Kidney (tissue), 14 donors: ENCODE measurements around the gene ST6GALNAC4. TPM values are rescaled to one million over a fixed set of nuclear protein-coding genes. Genes with fewer than 3 reads are reported as not detected.

Experiments used
- DNase-seq, 5 donors: peaks; one replicate each; pipeline ENCODE4 v3.0.0-alpha.2; 2013 to 2020
- FAIRE-seq: peaks from 2 replicates; lab custom pipeline; 2012; peaks lifted over from hg19 to GRCh38; lab: Jason Lieb, UNC
- H3K27ac ChIP-seq, 2 donors: one replicate each; pipeline ENCODE4 v1.7.0; 2013; ENCODE audit warnings: low read depth in 2 of 2, low read length in 2 of 2, inconsistent platforms in 1 of 2
- H3K27me3 ChIP-seq: one replicate; pipeline ENCODE4 v1.7.1; 2013; ENCODE audit warnings: low read length, inconsistent platforms; ENCODE audit not compliant: control insufficient read depth, insufficient read depth
- H3K36me3 ChIP-seq, 3 donors: one replicate each; pipeline versions ENCODE4 v1.7.0 to v1.7.1; 2013; ENCODE audit warnings: low read length in 3 of 3, control low read depth in 1 of 3, inconsistent platforms in 1 of 3; ENCODE audit not compliant: insufficient read depth in 3 of 3, control insufficient read depth in 2 of 3
- H3K4me1 ChIP-seq, 3 donors: one replicate each; pipeline versions ENCODE4 v1.7.0 to v1.7.1; 2013; ENCODE audit warnings: low read length in 3 of 3, inconsistent platforms in 1 of 3, low read depth in 1 of 3; ENCODE audit not compliant: control insufficient read depth in 2 of 3, insufficient read depth in 2 of 3
- H3K4me3 ChIP-seq, 3 donors: one replicate each; pipeline versions ENCODE4 v1.7.0 to v1.8.1; 2013; ENCODE audit warnings: low read length in 3 of 3, control low read depth in 1 of 3, inconsistent platforms in 1 of 3
- H3K9ac ChIP-seq, 3 donors: one replicate each; pipeline versions ENCODE4 v1.7.0 to v1.7.1; 2013; ENCODE audit warnings: low read length in 3 of 3, control low read depth in 1 of 3, inconsistent platforms in 1 of 3
- H3K9me3 ChIP-seq, 3 donors: one replicate each; pipeline versions ENCODE4 v1.7.0 to v1.7.1; 2013; ENCODE audit warnings: low read length in 3 of 3, control low read depth in 1 of 3, inconsistent platforms in 1 of 3; ENCODE audit not compliant: control insufficient read depth in 2 of 3, insufficient read depth in 1 of 3
- intact Hi-C: fragments of 100-400 bp; cut with DNase I; formaldehyde crosslinking; loops from one replicate; pipeline ENCODE4 v1.11.1; 2022
- polyA plus RNA-seq: library from polyadenylated mRNA; stranded (reverse); fragments of 350-450 nt; fragmentation: Illumina TruSeq; extraction: RNeasy Lipid Tissue Mini Kit (QIAGEN cat#74804); gene quantifications from one replicate; pipeline ENCODE4 v1.2.3, GENCODE V29; 2014; ENCODE audit warnings: low read depth, low replicate concordance; ENCODE audit not compliant: insufficient read depth
- total RNA-seq: library from RNA; stranded (reverse); fragmentation: NEBNext Ultra II Directional; extraction: Animal tissue kit (Norgen Biotek cat#: 25700); gene quantifications from one replicate; pipeline ENCODE4 v1.2.1, GENCODE V29; 2021
- TF ChIP-seq, protein P1 (sequence below): IDR thresholded peaks from 3 replicates; pipeline ENCODE4 v1.5.1; 2012; ENCODE audit warnings: mild to moderate bottlenecking, moderate library complexity, borderline replicate concordance; ENCODE audit not compliant: insufficient read depth; ENCODE audit errors: extremely low read depth
- donor health status: control.
- donor health status: control.
- donor health status: control.
- donor health status: control.
- donor health status: control.
- donor health status: DM: yes; HTN: yes; CAD: no.
- donor health status: Normal renal cell carcinoma (clear cell type).

The ST6GALNAC4 gene
- total and polyA plus RNA-seq, 2 donors from 2014 or later, result 31.4 to 31.6 TPM

DNA sequence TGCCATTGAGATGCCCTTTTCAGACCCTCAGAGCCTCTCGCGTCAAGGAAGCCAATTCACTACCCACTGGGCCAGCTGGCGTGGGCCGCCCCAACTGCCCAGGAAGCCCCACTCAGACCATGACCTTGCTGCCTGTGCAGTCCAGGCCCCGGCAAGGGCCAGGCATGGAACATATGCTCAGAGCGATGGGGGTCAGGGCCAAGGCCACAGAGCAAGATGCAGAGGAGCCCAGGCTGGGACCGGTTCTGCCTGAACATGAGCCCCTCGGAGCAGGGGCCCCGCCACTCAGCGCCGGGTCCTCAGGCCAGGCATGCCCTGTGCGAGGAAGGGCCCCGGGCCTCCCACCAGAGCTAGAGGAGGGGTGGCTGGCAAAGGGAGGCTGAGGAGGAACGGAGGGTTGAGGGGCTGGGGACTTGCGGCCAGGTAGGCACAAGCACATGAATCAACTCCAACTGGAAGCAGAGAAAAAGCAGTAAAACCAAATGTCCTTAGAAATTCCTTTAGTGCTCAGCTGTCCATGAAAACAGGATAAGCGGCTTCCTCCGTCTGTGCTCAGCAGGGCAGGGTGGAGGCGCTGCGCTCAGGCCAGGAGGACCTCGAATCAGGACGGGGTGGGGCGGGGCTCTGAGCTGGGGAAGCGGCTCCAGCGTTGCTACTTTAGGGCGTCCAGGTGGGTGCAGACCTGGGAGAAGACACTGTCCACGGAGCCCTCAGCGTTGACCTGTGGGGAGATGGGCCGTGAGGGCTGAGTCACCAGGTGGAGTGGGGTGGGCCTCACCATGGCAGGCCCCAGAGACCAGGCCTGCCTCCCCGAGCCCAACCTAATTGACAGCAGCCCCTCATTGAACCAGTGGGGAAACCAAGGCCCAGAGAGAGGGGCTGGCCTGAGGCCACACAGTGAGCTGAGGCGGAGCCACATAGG is 49.2 kb downstream of the ST6GALNAC4 start:
- H3K9ac ChIP-seq, result no peak overlapping the region
- H3K9me3 ChIP-seq, result no peaks in the 10 kb centered on the region
- peaks cover 0 to 3% (median 0%) of the 10 kb centered on the region in 3 donors for H3K36me3 ChIP-seq
- TF ChIP-seq, protein P1, sequence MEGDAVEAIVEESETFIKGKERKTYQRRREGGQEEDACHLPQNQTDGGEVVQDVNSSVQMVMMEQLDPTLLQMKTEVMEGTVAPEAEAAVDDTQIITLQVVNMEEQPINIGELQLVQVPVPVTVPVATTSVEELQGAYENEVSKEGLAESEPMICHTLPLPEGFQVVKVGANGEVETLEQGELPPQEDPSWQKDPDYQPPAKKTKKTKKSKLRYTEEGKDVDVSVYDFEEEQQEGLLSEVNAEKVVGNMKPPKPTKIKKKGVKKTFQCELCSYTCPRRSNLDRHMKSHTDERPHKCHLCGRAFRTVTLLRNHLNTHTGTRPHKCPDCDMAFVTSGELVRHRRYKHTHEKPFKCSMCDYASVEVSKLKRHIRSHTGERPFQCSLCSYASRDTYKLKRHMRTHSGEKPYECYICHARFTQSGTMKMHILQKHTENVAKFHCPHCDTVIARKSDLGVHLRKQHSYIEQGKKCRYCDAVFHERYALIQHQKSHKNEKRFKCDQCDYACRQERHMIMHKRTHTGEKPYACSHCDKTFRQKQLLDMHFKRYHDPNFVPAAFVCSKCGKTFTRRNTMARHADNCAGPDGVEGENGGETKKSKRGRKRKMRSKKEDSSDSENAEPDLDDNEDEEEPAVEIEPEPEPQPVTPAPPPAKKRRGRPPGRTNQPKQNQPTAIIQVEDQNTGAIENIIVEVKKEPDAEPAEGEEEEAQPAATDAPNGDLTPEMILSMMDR, result no peak
- H3K4me1 ChIP-seq, result peaks cover 2 to 19% (median 4%) of the 10 kb centered on the region in 3 donors
- no peaks in the 10 kb centered on the region for H3K27me3 ChIP-seq
- H3K4me3 ChIP-seq, result no peak overlapping the region
- peak overlapping the region; percentile 60 to 67 for H3K27ac ChIP-seq
- intact Hi-C loops, result no loop called here
- FAIRE-seq, result no peak
- DNase-seq, result peak in 4 of 5 donors; percentile 46 to 62 (median 59)

DNA sequence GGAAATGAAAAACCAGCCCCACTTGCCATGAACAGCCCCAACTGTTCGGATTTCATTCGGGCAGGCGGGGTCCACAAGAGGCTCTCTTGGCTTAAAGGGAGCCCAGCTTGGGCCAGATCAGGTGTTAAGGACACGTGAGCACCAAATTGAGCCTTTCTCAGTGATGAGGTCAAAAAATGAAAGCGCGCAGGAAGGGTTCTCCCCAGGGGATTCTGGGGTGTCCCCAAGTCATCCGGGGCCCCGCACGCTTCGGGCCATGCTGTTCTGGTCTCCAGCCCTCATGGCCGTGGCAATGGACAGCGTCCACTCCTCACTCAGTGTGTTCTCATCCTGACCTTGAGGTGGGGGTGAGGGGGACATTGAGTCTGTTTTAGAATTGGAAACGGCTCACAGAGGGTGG is 50.3 kb downstream of the ST6GALNAC4 start:
- H3K27me3 ChIP-seq, result no peaks in the 10 kb centered on the region
- H3K4me1 ChIP-seq, result peaks cover 2 to 28% (median 4%) of the 10 kb centered on the region in 3 donors
- H3K4me3 ChIP-seq, result no peak overlapping the region
- TF ChIP-seq, protein P1, result no peak
- H3K9me3 ChIP-seq, result no peaks in the 10 kb centered on the region
- no peak overlapping the region for H3K9ac ChIP-seq
- FAIRE-seq, result no peak
- H3K27ac ChIP-seq, result no peak overlapping the region
- intact Hi-C loops, result no loop called here
- DNase-seq, result peak in 1 of 5 donors; percentile 56
- peaks cover 0 to 3% (median 0%) of the 10 kb centered on the region in 3 donors for H3K36me3 ChIP-seq

DNA sequence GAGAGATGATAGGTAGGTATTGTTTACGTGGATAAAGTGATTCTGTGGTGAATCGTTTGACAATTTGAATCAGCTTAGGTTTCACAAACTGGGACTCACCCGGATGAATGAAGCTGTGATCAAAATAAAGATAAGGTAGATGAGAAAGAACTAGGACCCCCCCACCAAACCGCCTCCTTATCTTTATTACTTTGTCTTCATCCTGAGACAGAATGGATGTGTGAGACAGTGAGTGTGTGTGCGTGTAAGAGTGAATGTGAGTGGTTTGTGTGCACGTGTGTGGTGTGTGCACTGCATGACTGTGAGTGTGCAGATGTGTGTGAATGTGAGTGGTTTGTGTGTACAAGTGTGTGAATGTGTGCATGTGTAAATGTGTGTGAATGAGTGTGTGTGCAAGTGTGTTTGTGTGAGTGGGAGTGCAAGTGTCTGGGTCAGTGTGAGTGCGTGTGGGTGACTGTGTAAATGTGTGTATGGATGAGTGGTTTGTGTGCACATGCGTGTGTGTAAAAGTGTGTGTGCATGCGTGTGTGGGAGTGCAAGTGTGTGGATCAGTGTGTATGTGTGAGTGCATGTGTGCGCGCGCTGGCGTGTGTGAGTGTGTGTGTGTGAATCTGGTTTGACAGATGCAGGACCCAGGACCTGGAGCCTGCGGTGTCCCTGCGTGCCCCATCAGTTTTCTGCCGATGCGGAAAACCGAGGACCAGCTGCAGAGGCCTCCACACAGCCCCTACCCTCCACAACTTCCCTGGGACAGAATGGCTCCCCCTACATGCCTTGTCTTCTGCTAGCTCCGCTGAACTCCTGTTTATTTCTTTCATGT is 51.0 kb downstream of the ST6GALNAC4 start:
- Histone ChIP-seq H3K9me3 (no peaks in the 10 kb centered on the region), H3K4me1 (peaks cover 2 to 32% (median 4%) of the 10 kb centered on the region in 3 donors), H3K36me3 (peaks cover 0 to under 1% (median 0%) of the 10 kb centered on the region in 3 donors), H3K27ac (no peak overlapping the region), H3K27me3 (no peaks in the 10 kb centered on the region), H3K4me3 (no peak overlapping the region), H3K9ac (no peak overlapping the region)
- DNase-seq, result no peak
- no peak for FAIRE-seq
- intact Hi-C loops, result no loop called here
- TF ChIP-seq, protein P1, result no peak
